Activated CD4-positive, alpha-beta T cell treated with anti-CD3 and anti-CD28 coated beads, Interleukin-2, Interleukin-4, amounts not matched to agents 100 ng/mL and 50 ng/mL, durations not matched to agents 16 hours and 8 hours (primary cell): ENCODE data around the gene DCPS.
"Not testable (repeated sequence)": the region's sequence is repeated elsewhere in the genome, so short reads cannot be mapped to it uniquely, and the experiment has no call there.

Source experiments
- DNase-seq: peaks from one replicate; pipeline ENCODE4 v3.0.0-alpha.2; 2020; ENCODE audit warnings: low spot score

The DCPS gene

DNA sequence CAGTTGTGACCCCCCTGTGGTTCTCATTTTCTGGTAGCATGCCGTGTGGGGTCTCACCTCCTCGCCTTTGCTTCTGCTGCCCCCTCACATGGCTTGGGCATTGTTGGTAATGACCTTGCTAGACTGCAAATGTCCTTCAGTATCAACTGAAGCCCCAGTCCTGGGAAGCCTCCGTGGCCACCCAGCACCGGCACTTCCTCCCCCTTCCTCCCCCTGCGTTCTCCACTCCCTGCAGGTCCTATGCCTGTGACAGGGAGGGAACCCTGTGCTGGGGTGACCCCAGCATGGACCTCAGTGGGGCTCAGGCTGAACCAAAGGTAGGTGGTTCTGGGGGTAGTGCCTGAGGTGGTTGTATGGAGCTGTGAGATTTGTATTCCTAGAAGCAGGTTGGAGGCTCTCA lies 57.5 kb downstream of the DCPS start:
- no peak for DNase-seq

DNA sequence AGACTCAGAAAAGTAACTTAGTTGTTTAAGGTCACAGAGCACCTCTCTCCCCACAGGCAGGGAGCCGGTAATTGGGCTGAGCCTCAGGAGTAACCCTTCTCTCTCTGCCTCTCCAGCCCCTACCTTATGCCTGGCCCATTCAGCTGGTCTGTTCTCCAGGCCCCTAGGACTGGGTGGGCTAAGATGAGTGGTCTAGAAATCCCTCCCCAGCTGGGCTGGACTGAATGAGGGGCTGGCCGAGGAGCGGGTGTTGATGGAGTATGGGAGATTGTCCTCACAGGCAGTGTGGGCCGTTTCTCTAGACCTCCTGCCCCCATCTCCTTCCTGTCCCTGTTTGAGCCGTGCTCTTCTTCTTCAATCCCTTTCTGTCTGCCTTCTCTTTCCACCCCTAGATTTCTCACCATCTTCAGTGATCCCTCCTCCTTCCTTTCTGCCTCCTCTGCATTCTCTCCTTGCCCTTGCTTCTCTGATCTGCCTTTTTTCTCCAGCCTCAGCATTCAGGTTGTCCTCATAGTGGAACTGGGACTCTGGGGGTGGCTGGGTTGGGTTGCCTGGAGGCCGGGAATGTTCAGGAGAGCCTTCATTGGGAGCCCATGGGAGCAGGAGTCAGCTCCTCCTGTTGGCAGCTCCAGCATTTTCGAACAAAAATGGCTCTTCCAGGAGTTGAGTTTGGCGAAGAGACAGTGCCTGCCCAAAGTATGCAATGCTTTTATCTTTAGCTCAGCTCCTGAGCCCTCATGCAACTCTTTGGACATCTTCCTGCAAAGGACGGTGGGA lies 59.2 kb downstream of the DCPS start:
- DNase-seq: no peak

DNA sequence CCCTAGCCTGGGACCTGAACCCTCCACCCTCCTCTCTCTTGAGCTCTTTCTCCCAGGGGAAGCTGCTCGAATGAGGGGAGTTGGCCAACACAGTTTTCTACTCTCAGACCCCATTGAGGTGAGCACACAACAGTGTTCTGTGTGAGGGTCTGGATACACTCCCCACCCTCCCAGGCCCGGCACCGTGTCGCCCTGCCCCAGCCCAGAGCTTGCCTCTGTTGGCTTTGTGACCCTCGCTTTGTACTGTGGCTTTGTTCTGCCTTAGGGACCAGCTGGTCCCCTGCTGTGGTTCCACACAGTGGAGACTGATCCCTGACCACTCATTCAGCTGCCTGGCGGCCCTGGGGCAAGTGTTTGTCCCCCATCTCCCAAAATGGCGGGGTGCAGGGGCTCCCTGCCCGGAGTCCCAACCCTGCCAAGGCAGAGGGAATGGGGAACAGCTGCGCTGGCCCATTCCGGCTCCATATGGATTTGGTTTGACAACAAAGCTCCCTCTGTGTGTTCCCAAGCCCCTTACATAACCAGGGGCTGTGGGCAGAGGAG lies 59.9 kb downstream of the DCPS start:
- no peak for DNase-seq

DNA sequence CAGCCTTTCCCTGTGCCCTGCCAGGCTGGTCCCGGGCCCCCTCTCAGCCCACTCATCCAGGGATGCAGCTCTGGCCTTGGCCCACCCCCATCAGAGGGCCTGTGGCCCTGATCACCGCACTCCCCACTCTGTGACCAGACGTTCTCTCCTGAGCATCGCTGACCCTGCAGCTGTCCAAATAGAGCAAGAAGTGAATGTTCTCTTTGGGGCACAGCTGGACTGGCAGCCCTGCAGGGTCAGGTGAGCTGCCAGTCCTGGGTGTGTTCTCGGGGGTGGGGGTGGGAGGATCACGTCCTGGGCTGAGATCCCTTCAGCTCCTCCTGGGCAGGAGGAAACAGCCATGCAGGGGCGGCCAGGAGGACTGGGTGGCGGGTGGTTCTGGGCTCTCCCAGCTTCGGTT lies 60.9 kb downstream of the DCPS start:
- DNase-seq: not testable (repeated sequence)

DNA sequence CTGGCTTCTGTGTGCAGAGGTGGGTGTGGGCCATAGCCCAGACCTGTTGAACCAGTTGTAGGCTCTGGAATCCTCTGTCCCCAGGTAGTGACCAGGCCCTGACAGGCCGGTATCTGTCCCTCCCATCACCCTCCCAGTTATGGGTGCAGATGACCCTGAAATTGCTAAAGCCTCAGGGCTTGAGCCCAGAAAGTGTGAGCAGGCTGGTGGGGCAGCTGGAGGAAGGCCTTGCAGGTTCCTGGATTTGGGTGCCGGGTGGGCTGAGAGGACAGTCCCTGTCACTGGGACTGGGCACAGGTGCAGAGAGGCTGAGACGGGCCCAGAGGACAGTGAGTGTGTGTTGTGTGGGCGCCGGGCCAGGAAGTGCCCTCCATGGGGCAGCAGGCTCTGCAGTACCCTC lies 61.6 kb downstream of the DCPS start:
- not testable (repeated sequence) for DNase-seq

DNA sequence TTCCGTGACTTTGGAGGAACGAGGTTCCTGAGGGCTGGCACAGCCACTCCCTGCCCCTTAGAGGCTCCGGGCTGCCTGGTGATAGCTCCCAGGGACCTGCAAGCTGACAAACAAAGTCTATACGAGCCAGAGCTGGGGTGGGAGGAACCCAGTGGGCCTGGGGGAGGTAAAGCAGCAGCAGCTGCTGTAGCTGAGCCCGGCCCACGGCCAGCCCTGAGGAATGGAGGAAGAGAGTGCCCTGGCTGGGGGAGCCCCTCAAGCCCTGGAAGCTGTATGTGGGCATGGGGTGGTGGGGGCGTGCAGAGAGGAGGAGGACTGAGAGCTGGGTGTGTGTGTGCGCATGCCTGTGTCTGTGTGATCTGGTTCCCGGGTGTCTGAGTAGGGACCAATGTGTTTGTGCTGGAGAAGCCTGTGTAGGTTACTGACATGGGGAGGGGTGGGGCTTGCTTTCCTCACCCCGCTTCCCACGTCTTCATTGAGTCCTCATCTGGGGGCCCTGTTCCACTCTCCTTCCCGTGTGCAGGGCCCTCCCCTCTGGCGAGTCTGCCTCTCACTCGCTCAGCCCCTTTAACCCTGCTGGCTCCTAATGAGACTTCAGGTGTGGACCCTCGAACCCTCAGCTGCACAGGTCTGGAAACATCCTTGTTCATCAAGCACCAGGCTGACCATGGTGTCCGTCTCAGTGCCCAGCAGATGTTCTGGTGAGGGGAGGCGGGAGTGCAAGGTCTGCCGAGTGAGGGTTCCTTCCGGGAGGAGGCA lies 62.4 kb downstream of the DCPS start:
- DNase-seq: no peak

DNA sequence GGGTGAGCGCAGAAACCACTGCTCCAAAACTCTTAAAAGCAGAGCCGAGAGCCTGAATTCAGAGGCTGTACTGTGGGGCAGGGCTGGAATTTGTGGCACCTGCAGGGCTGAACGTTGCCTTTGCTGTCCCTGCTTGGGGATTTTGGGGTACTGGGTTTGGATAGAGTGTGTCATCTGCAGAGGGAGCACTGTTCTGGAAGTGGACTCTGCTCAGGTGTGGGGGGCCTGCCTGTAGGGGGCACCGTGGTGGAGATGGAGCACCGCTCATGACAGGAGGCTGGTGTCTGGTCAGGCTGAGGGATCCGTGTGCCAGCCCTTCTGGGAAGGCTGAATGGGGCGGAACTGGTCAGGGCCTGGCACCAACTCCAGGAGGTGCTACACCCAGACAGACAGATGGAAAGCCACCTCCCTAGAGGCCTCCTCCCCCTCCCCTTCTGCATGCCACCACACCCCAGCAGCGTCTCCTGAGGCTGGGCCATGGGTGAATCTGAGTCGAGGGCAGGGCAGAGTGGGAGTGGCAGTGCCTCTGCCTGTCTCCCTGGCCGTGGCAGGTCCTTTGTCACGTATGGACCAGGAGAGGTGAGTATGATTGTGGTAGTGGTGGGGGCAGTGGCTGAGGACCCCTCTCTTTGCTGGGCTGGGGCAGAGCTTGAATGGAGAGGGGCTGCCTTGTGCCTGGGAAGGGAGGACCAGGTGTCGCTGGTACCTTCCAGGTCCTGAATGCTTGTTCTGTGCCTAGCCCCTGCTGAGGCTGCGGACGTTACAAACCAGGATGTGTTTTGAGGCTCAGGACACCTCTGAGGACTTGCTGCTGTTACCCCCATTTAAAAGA lies 63.2 kb downstream of the DCPS start:
- DNase-seq: not testable (repeated sequence)

DNA sequence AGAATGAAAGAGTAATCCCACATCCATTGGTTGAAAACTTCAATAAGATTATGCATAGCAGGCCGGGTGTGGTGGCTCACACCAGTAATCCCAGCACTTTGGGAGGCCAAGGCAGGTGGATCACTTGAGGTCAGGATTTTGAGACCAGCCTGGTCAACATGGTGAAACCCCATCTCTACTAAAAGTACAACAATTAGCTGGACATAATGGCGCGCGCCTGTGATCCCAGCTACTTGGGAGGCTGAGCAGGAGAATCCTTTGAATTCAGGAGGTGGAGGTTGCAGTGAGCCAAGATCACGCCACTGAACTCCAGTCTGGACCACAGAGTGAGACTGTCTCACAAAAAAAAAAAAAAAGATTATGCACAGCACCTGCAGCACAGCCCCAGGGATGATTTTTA lies 63.9 kb downstream of the DCPS start:
- DNase-seq: not testable (repeated sequence)

DNA sequence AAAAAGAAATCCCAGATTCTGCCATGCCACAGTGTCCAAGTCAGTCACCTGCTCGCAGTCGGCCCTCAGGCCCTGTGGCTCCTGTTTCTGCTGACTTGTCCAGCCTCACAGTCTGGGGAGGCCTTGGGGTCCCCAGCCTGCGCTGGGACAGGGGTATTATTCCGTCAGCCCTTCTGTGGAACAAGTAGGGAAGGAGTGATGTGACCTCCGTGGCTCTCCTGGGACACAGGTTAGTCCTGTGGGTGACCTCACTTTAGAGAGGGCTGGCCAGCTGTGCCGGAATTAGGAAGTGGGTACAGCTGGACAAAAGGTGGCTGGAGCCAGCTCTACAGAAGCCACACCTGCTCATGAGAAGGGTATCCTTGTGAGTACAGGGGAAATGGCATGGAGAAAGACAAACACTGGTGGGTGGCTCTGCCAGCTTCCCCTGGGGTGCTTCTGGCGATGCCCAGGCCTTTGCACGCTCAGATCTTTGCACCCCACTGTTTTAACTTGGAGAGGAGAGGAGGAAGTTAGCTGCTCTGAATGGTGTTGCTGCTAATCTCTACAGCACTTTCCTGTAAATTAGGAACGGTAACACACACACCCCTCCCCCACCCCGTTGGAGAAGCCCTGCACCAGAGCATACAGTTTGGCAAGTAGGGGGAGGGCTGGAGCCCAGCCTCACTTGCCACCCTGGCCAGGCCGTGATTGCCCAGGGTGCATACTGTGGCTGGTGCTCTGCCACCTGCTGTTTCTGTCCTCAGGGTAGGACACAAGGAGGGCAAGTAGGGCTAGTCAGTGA lies 64.7 kb downstream of the DCPS start:
- DNase-seq: not testable (repeated sequence)

DNA sequence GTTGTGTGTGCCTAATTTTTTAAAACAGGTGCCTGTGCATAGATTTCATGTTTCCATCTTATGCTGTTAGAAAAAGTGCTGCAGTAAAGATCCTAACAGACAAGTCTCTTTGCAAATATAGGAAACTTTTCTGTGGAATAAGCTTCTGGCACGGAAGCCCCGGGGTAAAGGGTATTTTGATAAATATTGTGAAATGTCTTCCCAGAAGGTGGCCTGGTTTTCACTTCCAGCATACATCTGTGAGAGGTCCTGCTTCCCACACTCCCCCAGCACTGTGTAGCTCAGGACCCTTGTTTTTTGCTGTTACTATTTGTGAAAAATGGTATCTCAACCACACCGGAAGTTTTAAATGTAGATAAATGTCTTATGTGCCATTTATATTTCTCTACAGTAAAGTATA lies 66.2 kb downstream of the DCPS start:
- no peak for DNase-seq

DNA sequence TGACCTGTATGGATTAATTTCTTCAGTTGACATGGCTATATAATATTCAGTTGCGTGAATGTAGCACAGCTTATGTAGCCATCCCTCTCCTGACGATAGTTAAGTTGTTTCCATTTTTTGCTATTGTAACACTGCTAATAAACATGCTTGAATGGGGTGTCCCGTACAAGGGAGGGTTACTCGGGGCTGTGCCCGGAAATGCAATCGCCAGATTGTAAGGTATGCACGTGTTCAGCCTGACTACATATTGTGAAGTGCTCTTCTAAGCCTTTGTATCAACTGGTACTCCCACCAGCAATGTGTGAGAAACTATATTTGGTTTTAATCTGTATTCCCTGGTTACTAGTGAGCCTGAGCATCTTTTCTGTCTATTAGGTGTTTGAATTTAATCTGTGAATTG lies 67.7 kb downstream of the DCPS start:
- DNase-seq: no peak

DNA sequence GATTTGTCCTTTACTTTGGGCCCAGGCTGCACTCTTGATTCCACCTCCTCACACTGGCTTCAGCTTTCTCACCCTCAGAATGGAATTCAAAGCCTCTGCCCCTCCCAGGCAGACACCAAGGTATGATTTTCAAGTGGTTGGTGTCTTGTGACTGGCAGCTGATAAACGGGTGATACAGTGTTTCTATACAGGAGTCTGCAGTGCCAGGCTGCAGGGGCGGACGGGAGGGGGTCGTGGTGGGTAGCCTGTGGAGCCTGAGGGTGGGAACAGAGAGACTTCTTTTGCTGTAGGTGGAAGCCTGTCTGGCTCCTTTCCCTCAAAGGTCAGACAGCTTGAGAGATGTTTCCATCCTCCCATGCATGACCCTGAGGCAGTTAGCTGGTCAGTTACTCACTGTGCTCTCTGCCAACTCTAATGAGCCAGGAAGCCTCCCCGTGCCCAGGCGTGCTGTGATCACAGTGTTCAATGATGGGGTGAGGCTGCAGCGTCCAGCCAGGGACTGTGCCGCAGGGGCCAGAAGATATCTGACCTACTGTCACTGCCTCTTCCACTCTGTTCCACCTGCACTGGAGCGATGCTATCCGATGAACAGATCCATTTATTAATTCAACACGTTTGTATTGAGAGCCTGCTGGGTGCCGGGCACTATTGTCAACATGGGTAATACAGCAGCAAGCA lies 69.7 kb downstream of the DCPS start:
- DNase-seq: not testable (repeated sequence)

DNA sequence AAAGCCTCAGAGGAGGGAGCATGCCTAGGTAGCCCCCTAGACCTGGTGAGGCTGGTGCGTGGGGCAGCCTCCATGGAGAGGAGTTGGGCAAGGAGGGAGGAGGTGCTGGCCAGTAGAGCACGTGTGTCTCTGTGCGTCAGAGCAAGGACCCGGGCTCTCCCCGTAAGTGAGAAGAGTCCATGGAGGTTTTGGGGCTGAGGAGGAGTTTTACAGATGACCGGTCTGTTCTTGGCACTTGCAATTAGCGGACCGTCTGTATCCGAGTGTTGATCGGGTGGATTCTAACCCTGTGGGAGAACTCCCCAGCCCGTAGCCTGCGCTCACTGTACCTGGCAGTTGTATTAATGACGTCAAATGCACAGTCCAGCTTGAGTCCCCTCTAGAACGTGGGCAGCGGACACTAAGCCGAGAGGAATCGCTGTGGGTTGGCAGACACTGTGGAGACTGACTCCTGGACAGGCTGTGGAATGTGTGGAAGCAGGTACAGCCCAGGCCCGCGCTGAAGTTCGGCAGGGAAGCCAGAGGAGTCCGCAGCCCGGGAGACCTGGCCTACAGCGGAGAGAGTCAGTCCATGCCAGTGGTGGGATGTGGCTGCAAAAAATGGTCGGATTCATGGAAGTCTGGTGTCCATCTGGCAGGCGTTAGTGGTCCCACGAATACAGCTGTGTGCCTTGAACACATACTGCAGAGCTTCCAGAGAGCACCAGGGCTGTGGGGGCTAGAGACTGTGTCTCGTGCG lies 70.9 kb downstream of the DCPS start:
- DNase-seq: not testable (repeated sequence)

DNA sequence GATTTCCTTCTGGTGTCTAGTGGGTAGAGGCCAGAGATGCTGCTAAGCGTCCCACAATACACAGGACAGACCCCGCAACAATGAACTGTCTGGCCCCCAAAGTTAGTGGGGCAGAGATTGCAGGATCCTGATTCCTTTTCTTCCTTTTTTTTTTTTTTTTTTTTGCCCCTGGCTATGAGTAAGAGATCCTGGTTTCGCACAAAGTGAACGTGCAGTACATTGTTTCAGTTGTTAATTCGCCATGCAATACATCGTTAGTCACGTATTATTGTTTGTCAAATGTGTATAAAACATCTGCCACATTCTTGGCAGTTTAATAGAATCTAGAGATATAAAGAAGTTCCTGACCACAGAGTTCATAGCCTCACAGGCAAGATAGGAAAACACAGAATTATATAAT lies 71.9 kb downstream of the DCPS start:
- DNase-seq: no peak

DNA sequence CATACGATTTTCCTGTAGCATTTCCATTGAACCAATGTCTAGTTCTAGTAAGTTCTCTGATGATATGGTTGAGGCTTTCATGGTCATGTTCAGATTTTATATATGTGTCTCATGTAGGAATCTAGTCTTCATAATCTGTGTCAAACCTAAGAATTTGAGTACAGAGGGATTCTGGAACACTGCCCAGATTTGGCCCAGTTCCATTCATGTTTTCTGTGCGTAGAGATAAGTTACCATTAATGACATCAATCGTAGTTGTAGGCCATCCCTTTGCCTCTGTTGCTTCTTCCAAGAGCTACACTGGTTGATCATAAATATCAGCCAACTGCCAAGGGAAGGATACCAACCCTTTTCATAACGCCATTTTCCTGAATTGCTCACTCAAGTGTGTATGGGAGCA lies 74.9 kb downstream of the DCPS start:
- DNase-seq: no peak

DNA sequence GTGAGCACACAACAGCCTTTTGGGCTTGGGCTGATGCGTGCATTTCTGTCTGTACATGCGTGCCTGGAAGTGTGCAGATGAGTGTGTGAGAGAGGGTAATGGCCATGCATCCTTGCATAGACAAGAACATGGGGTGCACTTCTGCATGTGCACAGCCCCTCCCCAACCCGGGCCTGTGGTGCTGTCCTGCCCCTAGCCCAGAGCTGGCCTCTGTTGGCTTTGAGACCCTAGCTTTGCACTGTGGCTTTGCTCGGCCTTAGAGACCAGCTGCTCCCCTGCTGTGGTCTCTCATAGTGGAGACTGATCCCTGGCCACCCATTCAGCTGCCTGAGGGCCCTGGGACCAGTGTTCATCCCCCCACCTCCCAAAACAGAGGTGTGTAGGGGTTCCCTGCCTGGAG lies 77.0 kb downstream of the DCPS start:
- no peak for DNase-seq

DNA sequence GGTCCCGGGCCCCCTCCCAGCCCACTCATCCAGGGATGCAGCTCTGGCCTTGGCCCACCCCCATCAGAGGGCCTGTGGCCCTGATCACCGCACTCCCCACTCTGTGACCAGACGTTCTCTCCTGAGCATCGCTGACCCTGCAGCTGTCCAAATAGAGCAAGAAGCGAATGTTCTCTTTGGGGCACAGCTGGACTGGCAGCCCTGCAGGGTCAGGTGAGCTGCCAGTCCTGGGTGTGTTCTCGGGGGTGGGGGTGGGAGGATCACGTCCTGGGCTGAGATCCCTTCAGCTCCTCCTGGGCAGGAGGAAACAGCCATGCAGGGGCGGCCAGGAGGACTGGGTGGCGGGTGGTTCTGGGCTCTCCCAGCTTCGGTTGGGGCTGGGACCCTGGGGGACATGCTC lies 78.1 kb downstream of the DCPS start:
- not testable (repeated sequence) for DNase-seq

DNA sequence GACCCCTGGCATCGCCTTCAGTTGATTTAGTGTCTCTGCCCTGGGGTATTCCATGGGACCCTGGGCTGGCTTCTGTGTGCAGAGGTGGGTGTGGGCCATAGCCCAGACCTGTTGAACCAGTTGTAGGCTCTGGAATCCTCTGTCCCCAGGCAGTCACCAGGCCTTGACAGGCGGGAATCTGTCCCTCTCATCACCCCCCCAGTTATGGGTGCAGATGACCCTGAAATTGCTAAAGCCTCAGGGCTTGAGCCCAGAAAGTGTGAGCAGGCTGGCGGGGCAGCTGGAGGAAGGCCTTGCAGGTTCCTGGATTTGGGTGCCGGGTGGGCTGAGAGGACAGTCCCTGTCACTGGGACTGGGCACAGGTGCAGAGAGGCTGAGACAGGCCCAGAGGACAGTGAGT lies 78.8 kb downstream of the DCPS start:
- DNase-seq: not testable (repeated sequence)

DNA sequence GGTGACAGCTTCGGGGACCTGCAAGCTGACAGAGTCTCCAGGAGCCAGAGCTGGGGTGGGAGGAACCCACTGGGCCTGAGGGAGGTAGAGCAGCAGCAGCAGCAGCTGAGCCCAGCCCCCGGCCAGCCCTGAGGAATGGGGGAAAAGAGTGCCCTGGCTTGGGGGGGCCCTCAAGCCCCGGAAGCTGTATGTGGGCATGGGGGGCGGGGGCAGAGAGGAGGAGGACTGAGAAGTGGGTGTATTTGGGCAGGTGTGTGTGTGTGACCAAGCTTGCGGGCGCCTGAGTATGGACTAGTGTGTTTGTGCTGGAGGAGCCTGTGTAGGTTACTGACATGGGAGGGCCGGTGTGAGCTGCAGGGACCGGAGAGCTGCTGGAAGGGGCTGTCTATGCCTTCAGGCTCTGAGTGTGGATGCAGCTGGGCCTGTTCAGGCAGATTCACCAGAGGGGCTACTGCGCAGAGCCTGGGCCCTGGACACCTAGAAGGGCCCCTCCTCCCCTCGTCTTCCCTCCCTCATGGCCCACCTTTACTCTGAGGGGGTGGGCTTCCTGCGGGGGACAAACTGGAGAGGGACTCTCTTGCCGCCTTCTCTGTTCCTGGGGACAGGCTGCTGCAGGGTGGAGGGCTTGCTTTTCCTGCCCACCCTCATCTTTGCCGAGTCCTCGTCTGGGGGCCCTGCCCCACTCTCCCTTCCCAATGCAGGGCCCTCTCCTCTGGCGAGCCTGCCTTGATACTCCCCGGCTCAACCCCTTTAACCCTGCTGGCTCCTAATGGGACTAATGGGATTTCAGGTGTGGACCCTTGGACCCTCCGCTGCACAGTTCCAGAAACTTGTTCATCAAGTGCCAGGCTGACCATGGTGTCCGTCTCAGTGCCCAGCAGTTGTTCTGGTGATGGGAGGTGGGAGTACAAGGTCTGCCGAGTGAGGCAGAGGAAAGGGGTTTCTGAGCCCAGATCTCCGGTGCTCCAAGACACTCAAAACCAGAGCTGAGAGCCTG lies 79.8 kb downstream of the DCPS start:
- DNase-seq: no peak
